HCT116 (cell line): Measurements from ENCODE around the gene CLEC10A.

Experiments
- CTCF ChIP-seq, 3 experiments: fragments of 200-600 bp in 1 of 3; sonication (generic) in 1 of 3; IDR thresholded peaks in 2 of 3; conservative IDR thresholded peaks in 1 of 3; 2 replicates each; pipeline ENCODE4 v1.5.1; 2012 to 2017; ENCODE audit warnings: low read depth in 2 of 3, low read length in 2 of 3, antibody characterized with exemption in 1 of 3, borderline replicate concordance in 1 of 3, control low read depth in 1 of 3, mild to moderate bottlenecking in 1 of 3, mixed read lengths in 1 of 3, mixed run types in 1 of 3, moderate library complexity in 1 of 3; ENCODE audit not compliant: insufficient read depth in 1 of 3
- POLR2A ChIP-seq: IDR thresholded peaks from 2 replicates; pipeline ENCODE4 v1.7.0; 2011; ENCODE audit warnings: borderline replicate concordance; ENCODE audit not compliant: insufficient read depth, insufficient read length; ENCODE audit errors: extremely low read depth
- POLR2AphosphoS5 ChIP-seq: IDR thresholded peaks from 2 replicates; pipeline ENCODE4 v1.6.1; 2011; ENCODE audit warnings: mild to moderate bottlenecking, low read depth, low read length, moderate library complexity
- SP1 ChIP-seq: IDR thresholded peaks from 2 replicates; pipeline ENCODE4 v1.6.1; 2012; ENCODE audit warnings: low read depth

GRCh38 chr17:7026471-7027115 lies 53.5 kb downstream of the CLEC10A start:
- TF ChIP-seq CTCF (IDR thresholded peaks at IDR 0.05 in 2 of 3, conservative IDR thresholded peaks at IDR 0.05 in 1 of 3; ENCODE audit: borderline replicate concordance in 1 of 3, insufficient read depth in 1 of 3, low read depth in 2 of 3, low read length in 2 of 3) (no peak), SP1 (no peak), POLR2A (no peak), POLR2AphosphoS5 (no peak)
